Renal cortical epithelial cell (primary cell): ENCODE results near the gene ACADS. TPM values are rescaled to one million over a fixed set of nuclear protein-coding genes. Genes with fewer than 3 reads are reported as not detected.
A peak's percentile ranks its signal among the peaks of the same experiment; 100 is the strongest.

Experiments
- DNase-seq: peaks from one replicate; pipeline ENCODE4 v3.0.0-alpha.2; 2011; ENCODE audit warnings: low read depth
- total RNA-seq: library from RNA; depleted of rRNA; stranded (reverse); fragments of >200 nt; gene quantifications from 2 replicates; pipeline ENCODE4 v1.2.3, GENCODE V29; 2014

The ACADS gene
- total RNA-seq, 1 donor from 2014 or later: 28.0 TPM

GRCh38 chr12:120700886-120701285 is 24.7 kb upstream of the ACADS start:
- no peak for DNase-seq

GRCh38 chr12:120702637-120703036 is 23.0 kb upstream of the ACADS start:
- no peak for DNase-seq

- no peak for DNase-seq
These were observed 22.2 kb upstream of the ACADS start for GRCh38 chr12:120703311-120703942.

- DNase-seq: no peak
These were observed 20.0 kb upstream of the ACADS start for GRCh38 chr12:120705618-120706017.

- DNase-seq: no peak
These were observed 19.6 kb upstream of the ACADS start for GRCh38 chr12:120706029-120706428.

- DNase-seq: no peak
These were observed 17.0 kb upstream of the ACADS start for GRCh38 chr12:120708651-120709050.

GRCh38 chr12:120710031-120710804 is 15.4 kb upstream of the ACADS start, which contains the start of gene UNC119B:
Gene UNC119B (plus strand): TSS chr12:120710458. CDS start chr12:120710475, 17 bp downstream.
- DNase-seq: no peak

GRCh38 chr12:120710805-120711296 is 14.8 kb upstream of the ACADS start:
- DNase-seq: no peak

- DNase-seq: no peak
These were observed 14.2 kb upstream of the ACADS start for GRCh38 chr12:120711411-120711810.

- no peak for DNase-seq
These were observed 13.0 kb upstream of the ACADS start for GRCh38 chr12:120712610-120713009.

GRCh38 chr12:120713861-120714482 is 11.7 kb upstream of the ACADS start:
- peak; percentile 71 for DNase-seq

GRCh38 chr12:120718055-120718454 is 7.6 kb upstream of the ACADS start:
- DNase-seq: no peak

- DNase-seq: peak; percentile 91
These were observed 6.6 kb upstream of the ACADS start for GRCh38 chr12:120719072-120719471.

- DNase-seq: no peak
These were observed 6.0 kb upstream of the ACADS start for GRCh38 chr12:120719496-120720233.

GRCh38 chr12:120720234-120720986 is 5.2 kb upstream of the ACADS start:
- peak; percentile 70 for DNase-seq

GRCh38 chr12:120720987-120721801 is 4.4 kb upstream of the ACADS start:
- DNase-seq: no peak

- no peak for DNase-seq
These were observed 3.8 kb upstream of the ACADS start for GRCh38 chr12:120721866-120722265.

GRCh38 chr12:120722784-120723183 is 2.8 kb upstream of the ACADS start:
- no peak for DNase-seq

GRCh38 chr12:120724720-120725119 is 906 bp upstream of the ACADS start:
- no peak for DNase-seq

- DNase-seq: no peak
These were observed 421 bp upstream of the ACADS start for GRCh38 chr12:120725151-120725658.
